H9 (cell line): ENCODE measurements around the gene DDX39A. TPM values are rescaled to one million over a fixed set of nuclear protein-coding genes. Genes with fewer than 3 reads are reported as not detected.

ENCODE experiments used
- DNase-seq: peaks from one replicate; pipeline ENCODE4 v3.0.0-alpha.2; 2017
- H2AFZ ChIP-seq: one replicate; pipeline ENCODE4 v1.6.1; 2013; ENCODE audit warnings: mild to moderate bottlenecking, low read length, control low read depth, moderate library complexity
- H2AK5ac ChIP-seq: 2 replicates; pipeline ENCODE4 v1.6.1; 2013; ENCODE audit warnings: low read length, control low read depth, mixed read lengths; ENCODE audit not compliant: insufficient read length
- H2BK120ac ChIP-seq: one replicate; pipeline ENCODE4 v1.6.1; 2013; ENCODE audit warnings: low read depth, mild to moderate bottlenecking, low read length, control low read depth, inconsistent platforms; ENCODE audit not compliant: poor library complexity, severe bottlenecking
- H2BK12ac ChIP-seq: 2 replicates; pipeline ENCODE4 v1.6.1; 2013; ENCODE audit warnings: low read length, control low read depth, mixed read lengths, low read depth; ENCODE audit not compliant: insufficient read length
- H2BK15ac ChIP-seq: 2 replicates; pipeline ENCODE4 v1.6.1; 2013; ENCODE audit warnings: low read depth, low read length, control low read depth
- H2BK20ac ChIP-seq: one replicate; pipeline ENCODE4 v1.6.1; 2013; ENCODE audit warnings: low read depth, mild to moderate bottlenecking, low read length, control low read depth, inconsistent platforms; ENCODE audit not compliant: poor library complexity, severe bottlenecking
- H2BK5ac ChIP-seq: 2 replicates; pipeline ENCODE4 v1.6.1; 2013; ENCODE audit warnings: low read length, control low read depth, mixed read lengths; ENCODE audit not compliant: insufficient read length
- H3K14ac ChIP-seq: 2 replicates; pipeline ENCODE4 v1.6.1; 2013; ENCODE audit warnings: low read length, control low read depth; ENCODE audit not compliant: insufficient read depth
- H3K18ac ChIP-seq: 2 replicates; pipeline ENCODE4 v1.6.1; 2013; ENCODE audit warnings: low read depth, mild to moderate bottlenecking, mixed read lengths, low read length, control low read depth; ENCODE audit not compliant: insufficient read length
- H3K23ac ChIP-seq: 2 replicates; pipeline ENCODE4 v1.6.1; 2013; ENCODE audit warnings: low read length, control low read depth, mixed read lengths, low read depth; ENCODE audit not compliant: insufficient read length
- H3K23me2 ChIP-seq: 2 replicates; pipeline ENCODE4 v1.6.1; 2013; ENCODE audit warnings: low read depth, mild to moderate bottlenecking, mixed read lengths, low read length, control low read depth; ENCODE audit not compliant: insufficient read length, poor library complexity, severe bottlenecking
- H3K27ac ChIP-seq: 2 replicates; pipeline ENCODE4 v1.5.1; 2013; ENCODE audit warnings: low read length, control low read depth, mixed read lengths, low read depth; ENCODE audit not compliant: insufficient read length
- H3K27me3 ChIP-seq: 2 replicates; pipeline ENCODE4 v1.6.1; 2013; ENCODE audit warnings: low read length, control low read depth, inconsistent platforms; ENCODE audit not compliant: insufficient read depth
- H3K4ac ChIP-seq: 2 replicates; pipeline ENCODE4 v1.6.1; 2013; ENCODE audit warnings: low read depth, mild to moderate bottlenecking, control low read depth, inconsistent platforms, low read length, moderate library complexity
- H3K4me1 ChIP-seq: 2 replicates; pipeline ENCODE4 v1.6.1; 2013; ENCODE audit warnings: low read length, control low read depth, inconsistent platforms; ENCODE audit not compliant: insufficient read depth
- H3K4me2 ChIP-seq: 2 replicates; pipeline ENCODE4 v1.6.1; 2013; ENCODE audit warnings: low read length, control low read depth, mixed read lengths; ENCODE audit not compliant: insufficient read length, insufficient read depth
- H3K56ac ChIP-seq: 2 replicates; pipeline ENCODE4 v1.6.1; 2013; ENCODE audit warnings: low read depth, mild to moderate bottlenecking, mixed read lengths, low read length, control low read depth; ENCODE audit not compliant: insufficient read length
- H3K79me1 ChIP-seq: 2 replicates; pipeline ENCODE4 v1.6.1; 2013; ENCODE audit warnings: low read depth, mild to moderate bottlenecking, moderate library complexity, low read length, control low read depth, inconsistent platforms; ENCODE audit not compliant: insufficient read depth, poor library complexity, severe bottlenecking
- H3K79me2 ChIP-seq: 2 replicates; pipeline ENCODE4 v1.6.1; 2013; ENCODE audit warnings: low read length, control low read depth, inconsistent platforms; ENCODE audit not compliant: insufficient read depth
- H3K9ac ChIP-seq: 2 replicates; pipeline ENCODE4 v1.6.1; 2013; ENCODE audit warnings: low read length, control low read depth, mixed read lengths; ENCODE audit not compliant: insufficient read length; ENCODE audit errors: extremely low read depth
- H3K9me3 ChIP-seq: one replicate; pipeline ENCODE4 v1.6.1; 2013; ENCODE audit warnings: low read depth, low read length, inconsistent platforms; ENCODE audit not compliant: control insufficient read depth
- H3T11ph ChIP-seq: one replicate; pipeline ENCODE4 v1.6.1; 2013; ENCODE audit warnings: mild to moderate bottlenecking, low read length, control low read depth, inconsistent platforms
- H4K20me1 ChIP-seq: one replicate; pipeline ENCODE4 v1.6.1; 2013; ENCODE audit not compliant: control insufficient read depth, insufficient read length, insufficient read depth
- H4K5ac ChIP-seq: 2 replicates; pipeline ENCODE4 v1.6.1; 2013; ENCODE audit warnings: low read depth, mild to moderate bottlenecking, mixed read lengths, low read length, control low read depth; ENCODE audit not compliant: insufficient read length
- H4K8ac ChIP-seq: replicated peaks from 2 replicates; pipeline ENCODE4 v1.6.1; 2013; ENCODE audit warnings: low read length, control low read depth, mixed read lengths, low read depth; ENCODE audit not compliant: insufficient read length
- H4K91ac ChIP-seq: 2 replicates; pipeline ENCODE4 v1.6.1; 2013; ENCODE audit warnings: low read depth, mild to moderate bottlenecking, moderate library complexity, mixed read lengths, low read length, control low read depth; ENCODE audit not compliant: insufficient read length
- H3K27ac Mint-ChIP-seq, 3 experiments: 2 replicates in 2 of 3; 3 replicates in 1 of 3; pipeline ENCODE4 v1.8.0; 2020 to 2021; ENCODE audit warnings: mixed read lengths in 3 of 3, mild to moderate bottlenecking in 1 of 3, moderate library complexity in 1 of 3
- H3K27me3 Mint-ChIP-seq: 2 replicates; pipeline ENCODE4 v1.8.0; 2021; ENCODE audit warnings: low read depth, mild to moderate bottlenecking, moderate library complexity, mixed read lengths
- H3K36me3 Mint-ChIP-seq, 3 experiments: 2 replicates in 2 of 3; 3 replicates in 1 of 3; pipeline ENCODE4 v1.8.0; 2020 to 2021; ENCODE audit warnings: low read depth in 3 of 3, mixed read lengths in 3 of 3; ENCODE audit not compliant: insufficient read depth in 1 of 3
- H3K4me1 Mint-ChIP-seq, 2 experiments: 2 replicates each; pipeline ENCODE4 v1.8.0; 2020; ENCODE audit warnings: mixed read lengths in 2 of 2
- H3K4me3 Mint-ChIP-seq, 2 experiments: 2 replicates in 1 of 2; 3 replicates in 1 of 2; pipeline ENCODE4 v1.8.0; 2020 to 2021; ENCODE audit warnings: mild to moderate bottlenecking in 2 of 2, mixed read lengths in 2 of 2, moderate library complexity in 1 of 2
- H3K9me3 Mint-ChIP-seq, 2 experiments: 2 replicates in 1 of 2; 3 replicates in 1 of 2; pipeline ENCODE4 v1.8.0; 2020; ENCODE audit warnings: mild to moderate bottlenecking in 2 of 2, mixed read lengths in 2 of 2, moderate library complexity in 1 of 2
- CTCF ChIP-seq: fragments of 200-600 bp; sonication (generic); conservative IDR thresholded peaks from 3 replicates; pipeline ENCODE4 v1.8.0; 2021; ENCODE audit warnings: antibody characterized with exemption, mild to moderate bottlenecking
- WGBS: extraction: QIAGEN DNeasy Blood & Tissue Kit; methylation state at CpG from one replicate; pipeline ENCODE4 v1.1.7; 2013; ENCODE audit warnings: missing lambda C conversion rate, low lambda C conversion rate, mixed read lengths; ENCODE audit not compliant: insufficient read length; ENCODE audit errors: extremely low coverage; 5-methylcytosine and 5-hydroxymethylcytosine counted together
- total RNA-seq: library from RNA; stranded (reverse); gene quantifications from 2 replicates; pipeline ENCODE4 v1.2.1, GENCODE V29; 2021

DDX39A gene
- total RNA-seq, 1 experiment from 2014 or later, result 137 TPM

DNA sequence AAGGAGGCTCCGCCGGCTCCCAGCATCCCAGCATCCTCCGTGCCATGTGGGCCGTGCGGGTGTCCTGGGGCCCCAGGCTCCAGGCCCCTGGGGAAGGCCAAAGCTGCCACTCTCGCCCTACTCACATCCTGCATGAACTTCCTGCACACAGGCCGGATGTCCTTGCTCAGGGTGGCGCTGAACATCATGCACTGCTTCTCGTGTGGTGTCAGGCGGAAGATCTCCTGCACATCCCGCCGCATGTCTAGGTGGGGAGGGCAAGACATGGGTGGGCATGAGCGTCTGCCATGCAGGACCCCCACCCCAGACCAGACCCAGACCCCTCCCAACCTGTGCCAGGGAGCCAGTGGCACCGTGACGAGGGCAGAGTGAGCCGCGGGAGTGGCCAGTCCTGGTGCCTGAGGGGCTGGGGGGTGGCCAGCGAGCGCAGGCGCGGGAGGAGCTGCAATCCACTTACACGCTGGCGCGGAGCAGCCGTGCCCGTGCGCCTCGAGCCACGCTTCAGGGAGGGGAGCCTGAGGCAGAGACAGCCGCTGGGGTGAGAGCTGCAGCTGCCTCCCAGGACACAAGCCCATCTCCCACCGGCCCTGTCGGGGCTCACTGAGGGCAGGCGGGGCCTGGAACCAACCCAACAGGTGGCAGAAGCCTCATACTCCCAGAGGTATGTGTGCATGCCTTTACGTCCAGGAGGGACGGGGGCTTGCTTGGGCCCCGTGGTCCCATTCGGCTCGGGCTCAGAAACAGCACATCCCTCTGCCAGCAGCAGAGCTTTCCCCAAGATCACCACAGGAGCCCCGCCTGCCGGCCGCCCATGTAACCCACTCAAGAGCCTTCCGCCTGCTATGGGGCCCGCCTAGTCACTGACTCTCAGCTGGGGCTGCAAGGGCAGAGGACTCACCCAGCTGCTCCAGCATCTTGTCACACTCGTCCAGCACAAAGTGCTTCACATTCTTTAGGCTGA lies 8.8 kb downstream of the DDX39A start:
- Histone ChIP-seq H3K27ac (no peak overlapping the region), H3K14ac (no peak overlapping the region), H2AK5ac (no peak overlapping the region), H3K23me2 (no peaks in the 10 kb centered on the region), H3K79me1 (peaks cover 5% of the 10 kb centered on the region), H3K27me3 (no peaks in the 10 kb centered on the region), H3K4me1 (no peaks in the 10 kb centered on the region), H3K9me3 (no peaks in the 10 kb centered on the region), H4K8ac (no peak overlapping the region), H3T11ph (no peak overlapping the region), H3K4me2 (no peak overlapping the region), H4K91ac (no peak overlapping the region), H4K5ac (no peak overlapping the region), H2BK5ac (no peak overlapping the region), H3K9ac (no peak overlapping the region), H3K23ac (no peak overlapping the region), H3K56ac (no peak overlapping the region), H4K20me1 (no peaks in the 10 kb centered on the region), H2BK120ac (no peak overlapping the region), H2BK12ac (no peak overlapping the region), H2BK20ac (no peak overlapping the region), H3K18ac (no peak overlapping the region), H3K4ac (no peak overlapping the region), H2AFZ (no peak overlapping the region), H3K79me2 (peaks cover 16% of the 10 kb centered on the region; the same call in 1 of the 2 replicates), H2BK15ac (no peak overlapping the region)
- DNase-seq, result no peak
- Mint-ChIP-seq H3K9me3 (no peaks in the 10 kb centered on the region; a peak in 1 of 5 replicates), H3K36me3 (peaks cover 44 to 74% (median 72%) of the 10 kb centered on the region in 3 experiments), H3K27ac (no peak overlapping the region), H3K27me3 (no peaks in the 10 kb centered on the region; the same call in 1 of the 2 replicates), H3K4me3 (no peak overlapping the region), H3K4me1 (peaks cover 21 to 28% of the 10 kb centered on the region in 2 experiments)
- TF ChIP-seq CTCF, result no peak
- WGBS, result no CpG with 5 or more reads among the region's 44 CpGs
